GM23338 (cell line): ENCODE data around the gene ZNF496. TPM values are rescaled to one million over a fixed set of nuclear protein-coding genes. Genes with fewer than 3 reads are reported as not detected.
"Not testable (repeated sequence)": the region's sequence is repeated elsewhere in the genome, so short reads cannot be mapped to it uniquely, and the experiment has no call there.

ENCODE experiments used
- ATAC-seq: fragments of 200-7000 bp; cut with Tn5 transposase; 3 replicates; pipeline ENCODE4 v1.9.1; 2020
- DNase-seq: peaks from one replicate; pipeline ENCODE4 v3.0.0-alpha.2; 2015; ENCODE audit warnings: low spot score
- H2AFZ ChIP-seq: fragments of 200-600 bp; sonication (generic); 2 replicates; pipeline ENCODE4 v1.8.0; 2016; ENCODE audit warnings: antibody characterized with exemption, mild to moderate bottlenecking, moderate library complexity
- H3F3A ChIP-seq: fragments of 200-600 bp; sonication (generic); replicated peaks from 2 replicates; pipeline ENCODE4 v1.8.0; 2017; ENCODE audit warnings: antibody characterized with exemption, mixed run types, low read depth
- H3K27ac ChIP-seq: fragments of 200-600 bp; sonication (generic); 2 replicates; pipeline ENCODE4 v1.6.1; 2016; ENCODE audit warnings: low read depth
- H3K27me3 ChIP-seq: fragments of 200-600 bp; sonication (generic); 2 replicates; pipeline ENCODE4 v1.8.0; 2016; ENCODE audit warnings: mild to moderate bottlenecking, mixed run types, moderate library complexity; ENCODE audit not compliant: insufficient read depth
- H3K36me3 ChIP-seq: fragments of 200-600 bp; sonication (generic); 2 replicates; pipeline ENCODE4 v1.8.0; 2016; ENCODE audit warnings: mild to moderate bottlenecking; ENCODE audit not compliant: insufficient read depth
- H3K4me1 ChIP-seq: fragments of 200-600 bp; sonication (generic); 2 replicates; pipeline ENCODE4 v1.8.0; 2016; ENCODE audit warnings: mild to moderate bottlenecking, moderate library complexity; ENCODE audit not compliant: insufficient read depth
- H3K4me2 ChIP-seq: fragments of 200-600 bp; sonication (generic); 2 replicates; pipeline ENCODE4 v1.7.1; 2017; ENCODE audit warnings: mixed run types
- H3K4me3 ChIP-seq: fragments of 200-600 bp; sonication (generic); 2 replicates; pipeline ENCODE4 v1.6.1; 2016; ENCODE audit warnings: mixed run types
- H3K79me2 ChIP-seq: fragments of 200-600 bp; sonication (generic); replicated peaks from 2 replicates; pipeline ENCODE4 v1.8.0; 2017; ENCODE audit warnings: mild to moderate bottlenecking; ENCODE audit not compliant: insufficient read depth
- H3K9me2 ChIP-seq: fragments of 200-600 bp; sonication (generic); 2 replicates; pipeline ENCODE4 v1.8.0; 2017; ENCODE audit not compliant: insufficient read depth
- H4K20me1 ChIP-seq: fragments of 200-600 bp; sonication (generic); replicated peaks from 2 replicates; pipeline ENCODE4 v1.8.0; 2017; ENCODE audit warnings: mild to moderate bottlenecking; ENCODE audit not compliant: insufficient read depth
- H3K27ac Mint-ChIP-seq: 2 replicates; pipeline ENCODE4 v1.8.0; 2020; ENCODE audit warnings: inconsistent platforms, mild to moderate bottlenecking, moderate library complexity, mixed read lengths
- H3K27me3 Mint-ChIP-seq: 3 replicates; pipeline ENCODE4 v1.8.0; 2022; ENCODE audit warnings: low read depth, mild to moderate bottlenecking, moderate library complexity, mixed read lengths, inconsistent platforms; ENCODE audit not compliant: insufficient read depth, poor library complexity
- H3K36me3 Mint-ChIP-seq: 3 replicates; pipeline ENCODE4 v1.8.0; 2021; ENCODE audit warnings: low read depth, mild to moderate bottlenecking, inconsistent platforms, moderate library complexity, mixed read lengths
- H3K4me1 Mint-ChIP-seq: 3 replicates; pipeline ENCODE4 v1.8.0; 2020; ENCODE audit warnings: mild to moderate bottlenecking, inconsistent platforms, mixed read lengths
- H3K4me3 Mint-ChIP-seq: 3 replicates; pipeline ENCODE4 v1.8.0; 2021; ENCODE audit warnings: moderate library complexity, mild to moderate bottlenecking, inconsistent platforms, mixed read lengths
- H3K9me3 Mint-ChIP-seq: 3 replicates; pipeline ENCODE4 v1.8.0; 2020; ENCODE audit warnings: moderate library complexity, mild to moderate bottlenecking, inconsistent platforms, mixed read lengths
- REST ChIP-seq: IDR thresholded peaks from one replicate; pipeline ENCODE4 v1.6.1; 2018; ENCODE audit warnings: antibody characterized with exemption; ENCODE audit not compliant: unreplicated experiment
- ZNF462 ChIP-seq: fragments of 250-450 bp; sonication (Bioruptor Pico); IDR thresholded peaks from 2 replicates; pipeline ENCODE4 v1.5.0; 2020; ENCODE audit warnings: mild to moderate bottlenecking, moderate library complexity
- polyA plus RNA-seq: library from polyadenylated mRNA; unstranded; fragments of >200 nt; fragmentation: Nextera tagmentation; extraction: Ambion mirVana; gene quantifications from 2 replicates; pipeline ENCODE4 v1.2.1, GENCODE V29; 2016
- total RNA-seq: library from RNA; depleted of rRNA; stranded (reverse); fragments of >200 nt; shearing (Covaris generic); gene quantifications from 2 replicates; pipeline ENCODE4 v1.2.3, GENCODE V29; 2014

The ZNF496 gene
- total and polyA plus RNA-seq, 2 experiments from 2014 or later: 22.0 to 127 TPM

GRCh38 chr1:247365023-247365422 is 33.4 kb upstream of the ZNF496 start (continued):
- TF ChIP-seq ZNF462 (CRISPR knock-in tag) (no peak), REST (no peak)

- not testable (repeated sequence) for H3K27ac ChIP-seq, H3K4me3 Mint-ChIP-seq, ATAC-seq, H3K27me3 ChIP-seq, DNase-seq, H3K79me2 ChIP-seq, H3K27ac Mint-ChIP-seq, H3K4me3 ChIP-seq, H2AFZ ChIP-seq, H3F3A ChIP-seq, H4K20me1 ChIP-seq, H3K4me2 ChIP-seq, H3K27me3 Mint-ChIP-seq, H3K9me2 ChIP-seq
- H3K9me3 Mint-ChIP-seq: peaks cover 48% of the 10 kb centered on the region
- H3K36me3 Mint-ChIP-seq: peaks cover 38% of the 10 kb centered on the region
- Histone ChIP-seq H3K36me3 (peaks cover 14% of the 10 kb centered on the region), H3K4me1 (peaks cover 18% of the 10 kb centered on the region)
- peaks cover 23% of the 10 kb centered on the region for H3K4me1 Mint-ChIP-seq
Measured at GRCh38 chr1:247363000-247363399, 31.3 kb upstream of the ZNF496 start.
